Ovary (tissue), 9 donors: ENCODE results near the gene XIRP2. TPM values are rescaled to one million over a fixed set of nuclear protein-coding genes. Genes with fewer than 3 reads are reported as not detected.

Experiments used
- DNase-seq, 5 donors: peaks; one replicate each; pipeline ENCODE4 v3.0.0-alpha.2; 2019 to 2020
- H3K27ac ChIP-seq, 2 donors: fragments of 200-600 bp; one replicate each; pipeline versions ENCODE4 v1.5.1 to v1.8.0; 2019 to 2022
- H3K27me3 ChIP-seq: fragments of 200-600 bp; one replicate; pipeline ENCODE4 v1.8.0; 2022
- H3K36me3 ChIP-seq: fragments of 200-600 bp; sonication (generic); one replicate; pipeline ENCODE4 v1.5.1; 2019
- H3K4me1 ChIP-seq: one replicate; pipeline ENCODE4 v1.8.1; 2013; ENCODE audit warnings: mild to moderate bottlenecking, moderate library complexity; ENCODE audit not compliant: insufficient read depth
- H3K4me3 ChIP-seq: fragments of 200-600 bp; sonication (generic); one replicate; pipeline ENCODE4 v1.5.1; 2017
- H3K9me3 ChIP-seq, 2 donors: fragments of 200-600 bp in 1 of 2; sonication (generic) in 1 of 2; one replicate each; pipeline versions ENCODE4 v1.5.1 to v1.8.1; 2013 to 2019; ENCODE audit warnings: mild to moderate bottlenecking in 1 of 2, moderate library complexity in 1 of 2
- EP300 ChIP-seq: sonication (generic); formaldehyde crosslinking; IDR thresholded peaks from one replicate; pipeline ENCODE4 v1.6.1; 2017; ENCODE audit warnings: antibody characterized with exemption
- POLR2A ChIP-seq: fragments of 450-650 bp; IDR thresholded peaks from one replicate; pipeline ENCODE4 v1.6.1; 2017; ENCODE audit warnings: antibody characterized with exemption, mild to moderate bottlenecking, moderate library complexity
- WGBS, 3 donors: extraction: QIAGEN DNeasy Blood & Tissue Kit in 1 of 3; methylation state at CpG; one replicate each; pipeline versions ENCODE4 v1.1.5 to v1.1.7; 2013 to 2017; 5-methylcytosine and 5-hydroxymethylcytosine counted together
- intact Hi-C, 4 donors: fragments of 100-400 bp; cut with DNase I; formaldehyde crosslinking; loops; one replicate each; pipeline versions ENCODE4 v1.11.0 to v1.15.1; 2022 to 2023
- polyA plus RNA-seq, 2 donors: library from polyadenylated mRNA; stranded (reverse); fragments of 200-250 nt in 1 of 2; fragments of 350-450 nt in 1 of 2; fragmentation: Illumina TruSeq in 1 of 2; extraction: RNeasy Lipid Tissue Mini Kit (QIAGEN cat#74804) in 1 of 2; gene quantifications; one replicate each; pipeline ENCODE4 v1.2.3, GENCODE V29; 2013 to 2014
- total RNA-seq, 7 donors: library from RNA; depleted of rRNA in 2 of 7; stranded (reverse); fragments of >200 nt in 2 of 7; fragmentation: NEBNext Ultra II Directional in 3 of 7; extraction: Animal tissue kit (Norgen Biotek cat#: 25700) in 3 of 7; gene quantifications; one replicate each; pipeline versions ENCODE4 v1.1.0 to v1.2.4, GENCODE V29; 2016 to 2023
- TF ChIP-seq, protein P1 (sequence below), 3 donors: fragments of 450-650 bp in 2 of 3; fragments of 200-600 bp in 1 of 3; IDR thresholded peaks; one replicate each; pipeline versions ENCODE4 v1.5.1 to v1.8.0; 2016 to 2022; ENCODE audit warnings: antibody characterized with exemption in 3 of 3, mild to moderate bottlenecking in 1 of 3
- donor health status: DM: no; HTN: no; CAD: no; lungs with moderate emphysema.
- donor health status: DM: no; HTN: no; CAD: no.
- donor health status: Bipolar disorder and iron deficiency.
- donor health status: DM: yes; HTN: yes; CAD: no.
- donor health status: DM: no; HTN: no; CAD: no.
- donor health status: DM: yes; HTN: yes; CAD: no.

XIRP2 gene
- total and polyA plus RNA-seq, 9 donors, result 0.03 to 0.47 (median 0.12) TPM; not detected in 4

DNA sequence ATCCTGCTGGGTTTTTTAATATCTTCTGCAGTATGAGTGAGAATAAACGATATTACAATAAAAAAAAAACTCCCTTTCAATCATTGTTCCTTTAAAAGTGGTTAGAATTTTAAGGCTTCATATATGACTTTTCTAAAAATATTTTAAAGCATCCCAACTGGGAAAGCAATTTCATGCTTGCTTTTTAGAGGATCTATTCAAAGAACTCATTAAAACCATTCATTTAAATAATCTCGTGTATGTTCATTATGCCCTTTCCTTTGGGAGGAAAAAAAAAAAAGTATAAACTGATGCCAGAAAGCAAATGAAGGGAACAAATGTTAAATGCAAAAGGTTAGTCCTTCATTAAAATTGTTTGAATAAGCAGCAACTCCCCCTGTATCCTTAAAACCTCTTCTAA, 81.2 kb downstream of the XIRP2 start:
- 47 to 64% (median 50%) methylated on average over 2 of the region's 2 CpGs for WGBS, 3 donors
- H3K27me3 ChIP-seq, result no peaks in the 10 kb centered on the region
- TF ChIP-seq, protein P1, sequence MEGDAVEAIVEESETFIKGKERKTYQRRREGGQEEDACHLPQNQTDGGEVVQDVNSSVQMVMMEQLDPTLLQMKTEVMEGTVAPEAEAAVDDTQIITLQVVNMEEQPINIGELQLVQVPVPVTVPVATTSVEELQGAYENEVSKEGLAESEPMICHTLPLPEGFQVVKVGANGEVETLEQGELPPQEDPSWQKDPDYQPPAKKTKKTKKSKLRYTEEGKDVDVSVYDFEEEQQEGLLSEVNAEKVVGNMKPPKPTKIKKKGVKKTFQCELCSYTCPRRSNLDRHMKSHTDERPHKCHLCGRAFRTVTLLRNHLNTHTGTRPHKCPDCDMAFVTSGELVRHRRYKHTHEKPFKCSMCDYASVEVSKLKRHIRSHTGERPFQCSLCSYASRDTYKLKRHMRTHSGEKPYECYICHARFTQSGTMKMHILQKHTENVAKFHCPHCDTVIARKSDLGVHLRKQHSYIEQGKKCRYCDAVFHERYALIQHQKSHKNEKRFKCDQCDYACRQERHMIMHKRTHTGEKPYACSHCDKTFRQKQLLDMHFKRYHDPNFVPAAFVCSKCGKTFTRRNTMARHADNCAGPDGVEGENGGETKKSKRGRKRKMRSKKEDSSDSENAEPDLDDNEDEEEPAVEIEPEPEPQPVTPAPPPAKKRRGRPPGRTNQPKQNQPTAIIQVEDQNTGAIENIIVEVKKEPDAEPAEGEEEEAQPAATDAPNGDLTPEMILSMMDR (IDR thresholded peaks at IDR 0.05), result no peak
- no peak for TF ChIP-seq POLR2A
- no peak for TF ChIP-seq EP300
- H3K36me3 ChIP-seq, result no peaks in the 10 kb centered on the region
- no peaks in the 10 kb centered on the region for H3K4me1 ChIP-seq
- H3K4me3 ChIP-seq, result no peak overlapping the region
- no peaks in the 10 kb centered on the region for H3K9me3 ChIP-seq
- H3K27ac ChIP-seq, result no peak overlapping the region
- DNase-seq, result no peak
- intact Hi-C loops, result no loop called here

GRCh38 chr2:166972002-166972401, 83.7 kb downstream of the XIRP2 start:
- WGBS, 3 donors, result 71 to 83% (median 73%) methylated on average over 4 of the region's 4 CpGs
- TF ChIP-seq EP300 (no peak), POLR2A (no peak)
- TF ChIP-seq, protein P1 (IDR thresholded peaks at IDR 0.05), result no peak
- no peak for DNase-seq

GRCh38 chr2:166972418-166972817, 84.1 kb downstream of the XIRP2 start:
- Histone ChIP-seq H3K27ac (no peak overlapping the region), H3K27me3 (no peaks in the 10 kb centered on the region), H3K4me3 (no peak overlapping the region), H3K9me3 (no peaks in the 10 kb centered on the region), H3K4me1 (no peaks in the 10 kb centered on the region), H3K36me3 (no peaks in the 10 kb centered on the region)
- DNase-seq, result no peak
- intact Hi-C loops, result no loop called here
- TF ChIP-seq POLR2A (no peak), EP300 (no peak)
- TF ChIP-seq, protein P1 (IDR thresholded peaks at IDR 0.05), result no peak

More at GRCh38 chr2:166972002-166972401, 83.7 kb downstream of the XIRP2 start:
- H3K27me3 ChIP-seq, result no peaks in the 10 kb centered on the region
- intact Hi-C loops, result no loop called here
- no peaks in the 10 kb centered on the region for H3K4me1 ChIP-seq
- H3K27ac ChIP-seq, result no peak overlapping the region
- H3K9me3 ChIP-seq, result no peaks in the 10 kb centered on the region
- H3K4me3 ChIP-seq, result no peak overlapping the region
- no peaks in the 10 kb centered on the region for H3K36me3 ChIP-seq

DNA sequence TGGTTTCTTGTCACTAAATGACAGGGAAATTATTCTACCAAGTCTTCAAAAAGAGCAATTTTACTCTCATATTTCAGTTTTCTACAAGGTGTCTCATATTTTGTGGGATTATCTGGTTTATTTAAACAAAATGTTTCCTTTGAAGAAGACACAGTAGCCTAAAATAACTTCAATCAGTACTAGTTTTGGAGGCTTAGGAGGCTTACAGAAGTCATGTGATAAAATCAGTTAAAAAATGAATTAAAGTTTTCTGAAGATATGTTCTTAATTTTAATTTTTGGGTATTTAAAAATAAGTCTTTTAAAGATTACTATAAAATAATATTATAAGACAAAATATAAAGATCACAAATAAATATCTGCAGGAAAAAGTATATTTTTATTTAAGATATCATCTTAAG, 95.9 kb downstream of the XIRP2 start:
- no peaks in the 10 kb centered on the region for H3K36me3 ChIP-seq
- intact Hi-C loops, result no loop called here
- no peaks in the 10 kb centered on the region for H3K27me3 ChIP-seq
- H3K9me3 ChIP-seq, result no peaks in the 10 kb centered on the region
- H3K4me1 ChIP-seq, result no peaks in the 10 kb centered on the region
- H3K4me3 ChIP-seq, result no peak overlapping the region
- no peak overlapping the region for H3K27ac ChIP-seq
- TF ChIP-seq, protein P1 (IDR thresholded peaks at IDR 0.05), result no peak
- TF ChIP-seq POLR2A, result no peak
- TF ChIP-seq EP300, result no peak
- no peak for DNase-seq

- DNase-seq, result no peak
- intact Hi-C loops, result no loop called here
- no peak for TF ChIP-seq POLR2A
- TF ChIP-seq, protein P1 (IDR thresholded peaks at IDR 0.05), result no peak
- TF ChIP-seq EP300, result no peak
- Histone ChIP-seq H3K9me3 (no peaks in the 10 kb centered on the region), H3K27me3 (no peaks in the 10 kb centered on the region), H3K27ac (no peak overlapping the region), H3K36me3 (no peaks in the 10 kb centered on the region), H3K4me3 (no peak overlapping the region), H3K4me1 (no peaks in the 10 kb centered on the region)
Observed at GRCh38 chr2:166984797-166985196, 96.5 kb downstream of the XIRP2 start.
